ENCODE data around the gene MICAL2. TPM values are rescaled to one million over a fixed set of nuclear protein-coding genes. Genes with fewer than 3 reads are reported as not detected.

MICAL2 gene
- total and polyA plus RNA-seq, 7 donors, result 6.8 to 45.7 (median 15.0) TPM

DNA sequence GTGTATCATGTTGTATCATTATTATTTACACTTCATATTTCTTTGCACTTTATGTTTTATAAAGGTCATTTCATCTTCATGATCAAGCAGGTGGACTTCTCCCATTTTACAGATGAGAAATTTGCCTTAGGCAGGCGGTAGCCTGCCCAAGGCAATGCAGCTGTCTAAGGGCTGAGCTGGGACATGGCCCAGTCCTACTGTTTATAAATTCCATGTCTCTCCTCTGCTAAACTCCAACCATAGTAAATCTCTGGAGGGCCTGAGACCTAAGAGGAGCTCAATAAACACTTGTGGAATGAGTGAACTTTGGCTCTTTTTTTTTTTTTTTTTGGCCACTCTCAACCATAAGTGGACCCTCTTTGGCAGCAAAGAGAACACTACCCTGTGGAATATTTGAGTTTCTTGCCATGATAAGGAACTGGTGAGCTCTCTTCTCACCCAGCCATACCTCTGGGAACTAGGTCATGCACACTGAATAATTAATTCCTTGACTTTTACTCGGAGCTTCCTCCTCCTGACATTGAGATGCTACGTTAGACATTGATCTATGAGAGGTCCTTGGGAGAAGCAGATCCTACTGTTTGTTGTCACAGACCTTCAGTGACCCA lies 29.9 kb downstream of the MICAL2 start:
- ATAC-seq (no peak), DNase-seq (no peak)
- intact Hi-C loops (cut with DNase I), result no loop called here
- Histone ChIP-seq H3K4me1 (no peaks in the 10 kb centered on the region), H3K36me3 (ENCODE audit: insufficient read depth in 1 of 2, low read depth in 1 of 2) (peaks cover 0 to 5% of the 10 kb centered on the region in 2 donors), H3K27ac (no peak overlapping the region), H3K9me3 (no peaks in the 10 kb centered on the region), H3K4me3 (no peak overlapping the region), H3K27me3 (ENCODE audit: insufficient read depth in 3 of 3, low read length in 2 of 3) (no peaks in the 10 kb centered on the region)
- TF ChIP-seq, protein P1, sequence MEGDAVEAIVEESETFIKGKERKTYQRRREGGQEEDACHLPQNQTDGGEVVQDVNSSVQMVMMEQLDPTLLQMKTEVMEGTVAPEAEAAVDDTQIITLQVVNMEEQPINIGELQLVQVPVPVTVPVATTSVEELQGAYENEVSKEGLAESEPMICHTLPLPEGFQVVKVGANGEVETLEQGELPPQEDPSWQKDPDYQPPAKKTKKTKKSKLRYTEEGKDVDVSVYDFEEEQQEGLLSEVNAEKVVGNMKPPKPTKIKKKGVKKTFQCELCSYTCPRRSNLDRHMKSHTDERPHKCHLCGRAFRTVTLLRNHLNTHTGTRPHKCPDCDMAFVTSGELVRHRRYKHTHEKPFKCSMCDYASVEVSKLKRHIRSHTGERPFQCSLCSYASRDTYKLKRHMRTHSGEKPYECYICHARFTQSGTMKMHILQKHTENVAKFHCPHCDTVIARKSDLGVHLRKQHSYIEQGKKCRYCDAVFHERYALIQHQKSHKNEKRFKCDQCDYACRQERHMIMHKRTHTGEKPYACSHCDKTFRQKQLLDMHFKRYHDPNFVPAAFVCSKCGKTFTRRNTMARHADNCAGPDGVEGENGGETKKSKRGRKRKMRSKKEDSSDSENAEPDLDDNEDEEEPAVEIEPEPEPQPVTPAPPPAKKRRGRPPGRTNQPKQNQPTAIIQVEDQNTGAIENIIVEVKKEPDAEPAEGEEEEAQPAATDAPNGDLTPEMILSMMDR (IDR thresholded peaks at IDR 0.05), result no peak
- 72 to 87% (median 79%) methylated on average over 3 of the region's 3 CpGs for WGBS, 3 donors

GRCh38 chr11:12141283-12141682 lies 30.9 kb downstream of the MICAL2 start:
- H3K4me1 ChIP-seq, result no peaks in the 10 kb centered on the region
- TF ChIP-seq, protein P1 (IDR thresholded peaks at IDR 0.05), result no peak
- H3K27ac ChIP-seq, result no peak overlapping the region
- ATAC-seq (no peak), DNase-seq (no peak)
- 95 to 100% (median 96%) methylated on average over 1 of the region's 1 CpG for WGBS, 3 donors
- intact Hi-C loops (cut with DNase I), result no loop called here
- H3K4me3 ChIP-seq, result no peak overlapping the region
- no peaks in the 10 kb centered on the region for H3K27me3 ChIP-seq (ENCODE audit: insufficient read depth in 3 of 3, low read length in 2 of 3)
- no peaks in the 10 kb centered on the region for H3K9me3 ChIP-seq
- peaks cover 0 to 5% of the 10 kb centered on the region in 2 donors for H3K36me3 ChIP-seq (ENCODE audit: insufficient read depth in 1 of 2, low read depth in 1 of 2)

GRCh38 chr11:12142176-12142575 lies 31.8 kb downstream of the MICAL2 start:
- intact Hi-C loops (cut with DNase I), result no loop called here
- H3K27ac ChIP-seq, result no peak overlapping the region
- ATAC-seq, result no peak
- H3K9me3 ChIP-seq, result no peaks in the 10 kb centered on the region
- DNase-seq, result no peak
- 93 to 97% (median 94%) methylated on average over 2 of the region's 2 CpGs for WGBS, 3 donors
- H3K4me1 ChIP-seq, result no peaks in the 10 kb centered on the region
- TF ChIP-seq, protein P1 (IDR thresholded peaks at IDR 0.05), result no peak
- peaks cover 0 to 5% of the 10 kb centered on the region in 2 donors for H3K36me3 ChIP-seq (ENCODE audit: insufficient read depth in 1 of 2, low read depth in 1 of 2)
- no peaks in the 10 kb centered on the region for H3K27me3 ChIP-seq (ENCODE audit: insufficient read depth in 3 of 3, low read length in 2 of 3)
- no peak overlapping the region for H3K4me3 ChIP-seq

GRCh38 chr11:12142909-12143308 lies 32.5 kb downstream of the MICAL2 start:
- H3K27ac ChIP-seq, result no peak overlapping the region
- no peaks in the 10 kb centered on the region for H3K4me1 ChIP-seq
- ATAC-seq, result no peak
- no peak overlapping the region for H3K4me3 ChIP-seq
- intact Hi-C loops (cut with DNase I), result no loop called here
- TF ChIP-seq, protein P1 (IDR thresholded peaks at IDR 0.05), result no peak
- H3K27me3 ChIP-seq (ENCODE audit: insufficient read depth in 3 of 3, low read length in 2 of 3), result no peaks in the 10 kb centered on the region
- peaks cover 0 to 5% of the 10 kb centered on the region in 2 donors for H3K36me3 ChIP-seq (ENCODE audit: insufficient read depth in 1 of 2, low read depth in 1 of 2)
- 81 to 97% (median 97%) methylated on average over 3 of the region's 3 CpGs for WGBS, 3 donors
- H3K9me3 ChIP-seq, result no peaks in the 10 kb centered on the region
- no peak for DNase-seq

Measured in psoas muscle (tissue), 8 donors.